ENCODE measurements around the gene CFAP97D1. TPM values are rescaled to one million over a fixed set of nuclear protein-coding genes. Genes with fewer than 3 reads are reported as not detected.

CFAP97D1 gene
- total and polyA plus RNA-seq, 11 donors = 0.05 to 0.45 TPM; not detected in 9

GRCh38 chr17:43834106-43834505 is 53.9 kb downstream of the CFAP97D1 start:
- Histone ChIP-seq H3K36me3 (peaks cover 0 to 20% (median 11%) of the 10 kb centered on the region in 9 donors), H3K9me3 (no peaks in the 10 kb centered on the region), H3K4me3 (no peak overlapping the region), H3K4me1 (peaks cover 0 to 45% (median 13%) of the 10 kb centered on the region in 12 donors), H3K27me3 (no peaks in the 10 kb centered on the region), H3K27ac (peak overlapping the region in 2 of 12 donors; percentile 79 to 86)
- TF ChIP-seq POLR2A (IDR thresholded peaks at IDR 0.05) = no peak
- TF ChIP-seq, protein P1, sequence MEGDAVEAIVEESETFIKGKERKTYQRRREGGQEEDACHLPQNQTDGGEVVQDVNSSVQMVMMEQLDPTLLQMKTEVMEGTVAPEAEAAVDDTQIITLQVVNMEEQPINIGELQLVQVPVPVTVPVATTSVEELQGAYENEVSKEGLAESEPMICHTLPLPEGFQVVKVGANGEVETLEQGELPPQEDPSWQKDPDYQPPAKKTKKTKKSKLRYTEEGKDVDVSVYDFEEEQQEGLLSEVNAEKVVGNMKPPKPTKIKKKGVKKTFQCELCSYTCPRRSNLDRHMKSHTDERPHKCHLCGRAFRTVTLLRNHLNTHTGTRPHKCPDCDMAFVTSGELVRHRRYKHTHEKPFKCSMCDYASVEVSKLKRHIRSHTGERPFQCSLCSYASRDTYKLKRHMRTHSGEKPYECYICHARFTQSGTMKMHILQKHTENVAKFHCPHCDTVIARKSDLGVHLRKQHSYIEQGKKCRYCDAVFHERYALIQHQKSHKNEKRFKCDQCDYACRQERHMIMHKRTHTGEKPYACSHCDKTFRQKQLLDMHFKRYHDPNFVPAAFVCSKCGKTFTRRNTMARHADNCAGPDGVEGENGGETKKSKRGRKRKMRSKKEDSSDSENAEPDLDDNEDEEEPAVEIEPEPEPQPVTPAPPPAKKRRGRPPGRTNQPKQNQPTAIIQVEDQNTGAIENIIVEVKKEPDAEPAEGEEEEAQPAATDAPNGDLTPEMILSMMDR (IDR thresholded peaks at IDR 0.05) = no peak
- DNase-seq (no peak), ATAC-seq (no peak)
- 63 to 76% (median 73%) methylated on average over 2 of the region's 2 CpGs for WGBS, 4 donors
- intact Hi-C loops (cut with DNase I) = loop anchor here in 7 of 10 donors (5.0 to 10.0 kb wide), 3 partner anchors 49 to 57 kb away; partner anchors contain the start of genes CFAP97D1 (in 4 of the 7) and DUSP3 (in 3 of the 7)

Other genes with a start within 250 kb of the CFAP97D1 start
- gene ETV4, start 234.1 kb upstream of the CFAP97D1 start, total RNA-seq = 1 to 10 TPM in 2 of 9 donors, under 1 TPM in 7; 0.30 to 1.5 (median 0.74) TPM
- gene ETV4, start 234.1 kb upstream of the CFAP97D1 start, polyA plus RNA-seq = 1 to 10 TPM in 1 of 2 donors, under 1 TPM in 1; 0.46 to 1.7 TPM
- gene MEOX1, start 118.5 kb upstream of the CFAP97D1 start, total RNA-seq = 10 to 100 TPM in 8 of 9 donors, 1 to 10 TPM in 1; 9.7 to 24.0 (median 16.1) TPM
- gene MEOX1, start 118.5 kb upstream of the CFAP97D1 start, polyA plus RNA-seq = 10 to 100 TPM; 11.6 to 17.0 TPM
- gene SOST, start 21.6 kb upstream of the CFAP97D1 start, total RNA-seq = not detected
- not detected for gene SOST, start 21.6 kb upstream of the CFAP97D1 start, polyA plus RNA-seq
- gene DUSP3, start 1.5 kb upstream of the CFAP97D1 start, total RNA-seq = 100 to 1,000 TPM; 210 to 363 (median 267) TPM
- 100 to 1,000 TPM; 208 to 312 TPM for gene DUSP3, start 1.5 kb upstream of the CFAP97D1 start, polyA plus RNA-seq
- 10 to 100 TPM; 13.8 to 70.2 (median 25.3) TPM for gene MPP3, start 52.7 kb downstream of the CFAP97D1 start, total RNA-seq
- gene MPP3, start 52.7 kb downstream of the CFAP97D1 start, polyA plus RNA-seq = 10 to 100 TPM; 40.0 to 45.4 TPM
- 10 to 100 TPM in 7 of 9 donors, 1 to 10 TPM in 2; 7.3 to 85.8 (median 19.9) TPM for gene CD300LG, start 66.7 kb downstream of the CFAP97D1 start, total RNA-seq
- 10 to 100 TPM; 15.5 to 37.2 TPM for gene CD300LG, start 66.7 kb downstream of the CFAP97D1 start, polyA plus RNA-seq
- 10 to 100 TPM; 10.4 to 22.3 (median 15.4) TPM for gene MPP2, start 127.1 kb downstream of the CFAP97D1 start, total RNA-seq
- 10 to 100 TPM in 1 of 2 donors, 1 to 10 TPM in 1; 6.7 to 12.8 TPM for gene MPP2, start 127.1 kb downstream of the CFAP97D1 start, polyA plus RNA-seq
- not detected for gene PPY, start 162.0 kb downstream of the CFAP97D1 start, total RNA-seq
- not detected for gene PPY, start 162.0 kb downstream of the CFAP97D1 start, polyA plus RNA-seq
- gene PYY, start 173.5 kb downstream of the CFAP97D1 start, total RNA-seq = not detected
- gene PYY, start 173.5 kb downstream of the CFAP97D1 start, polyA plus RNA-seq = not detected
- gene NAGS, start 224.2 kb downstream of the CFAP97D1 start, total RNA-seq = 1 to 10 TPM in 3 of 9 donors, under 1 TPM in 6; 0.20 to 1.2 (median 0.37) TPM
- gene NAGS, start 224.2 kb downstream of the CFAP97D1 start, polyA plus RNA-seq = 1 to 10 TPM in 1 of 2 donors, under 1 TPM in 1; 0.57 to 1.2 TPM
- 10 to 100 TPM; 13.4 to 22.1 (median 19.3) TPM for gene TMEM101, start 234.5 kb downstream of the CFAP97D1 start, total RNA-seq
- gene TMEM101, start 234.5 kb downstream of the CFAP97D1 start, polyA plus RNA-seq = 10 to 100 TPM; 16.7 to 31.1 TPM